HEK293 (cell line): ENCODE data around the gene DEDD2.
A peak's percentile ranks its signal among the peaks of the same experiment; 100 is the strongest.

Experiments
- HIC1 ChIP-seq: fragments of 450-650 bp; formaldehyde crosslinking; IDR thresholded peaks from 2 replicates; pipeline ENCODE4 v1.5.1; 2016; ENCODE audit warnings: missing biosample characterization, missing genetic modification characterization
- HOXA7 ChIP-seq: sonication (generic); formaldehyde crosslinking; IDR thresholded peaks from 2 replicates; pipeline ENCODE4 v1.8.1; 2022; ENCODE audit warnings: missing genetic modification reagents, borderline replicate concordance
- KLF7 ChIP-seq: fragments of 450-650 bp; formaldehyde crosslinking; IDR thresholded peaks from 2 replicates; pipeline ENCODE4 v1.5.1; 2016; ENCODE audit warnings: missing biosample characterization, missing genetic modification characterization, borderline replicate concordance
- SP2 ChIP-seq: fragments of 450-650 bp; formaldehyde crosslinking; IDR thresholded peaks from 2 replicates; pipeline ENCODE4 v1.5.1; 2016; ENCODE audit warnings: missing biosample characterization, missing genetic modification characterization
- ZBTB11 ChIP-seq: fragments of 450-650 bp; formaldehyde crosslinking; conservative IDR thresholded peaks from 2 replicates; pipeline ENCODE4 v1.5.1; 2016; ENCODE audit warnings: low read depth, missing biosample characterization, missing genetic modification characterization
- ZBTB6 ChIP-seq: fragments of 450-650 bp; formaldehyde crosslinking; IDR thresholded peaks from 2 replicates; pipeline ENCODE4 v1.5.1; 2017; ENCODE audit warnings: missing biosample characterization, missing genetic modification characterization
- ZIC2 ChIP-seq: fragments of 450-650 bp; formaldehyde crosslinking; IDR thresholded peaks from 2 replicates; pipeline ENCODE4 v1.5.1; 2016; ENCODE audit warnings: missing biosample characterization, missing genetic modification characterization
- ZNF133 ChIP-seq: fragments of 450-650 bp; formaldehyde crosslinking; IDR thresholded peaks from 2 replicates; pipeline ENCODE4 v1.5.1; 2016; ENCODE audit warnings: missing biosample characterization, missing genetic modification characterization
- ZNF157 ChIP-seq: fragments of 450-650 bp; formaldehyde crosslinking; IDR thresholded peaks from 2 replicates; pipeline ENCODE4 v1.5.1; 2016; ENCODE audit warnings: missing biosample characterization, missing genetic modification characterization
- ZNF221 ChIP-seq: fragments of 450-650 bp; formaldehyde crosslinking; IDR thresholded peaks from 2 replicates; pipeline ENCODE4 v1.5.1; 2017; ENCODE audit warnings: missing biosample characterization, missing genetic modification characterization, borderline replicate concordance
- ZNF449 ChIP-seq: fragments of 450-650 bp; formaldehyde crosslinking; IDR thresholded peaks from 2 replicates; pipeline ENCODE4 v1.5.1; 2017; ENCODE audit warnings: missing biosample characterization, mild to moderate bottlenecking, missing genetic modification characterization, moderate library complexity
- ZNF48 ChIP-seq: fragments of 450-650 bp; formaldehyde crosslinking; IDR thresholded peaks from 2 replicates; pipeline ENCODE4 v1.5.1; 2016; ENCODE audit warnings: missing biosample characterization, missing genetic modification characterization
- ZNF518A ChIP-seq: fragments of 450-650 bp; formaldehyde crosslinking; conservative IDR thresholded peaks from 2 replicates; pipeline ENCODE4 v1.5.1; 2016; ENCODE audit warnings: low read depth, missing biosample characterization, missing genetic modification characterization
- ZNF529 ChIP-seq: fragments of 450-650 bp; formaldehyde crosslinking; IDR thresholded peaks from 2 replicates; pipeline ENCODE4 v1.5.1; 2017; ENCODE audit warnings: missing genetic modification characterization, missing biosample characterization; ENCODE audit not compliant: insufficient replicate concordance
- ZNF549 ChIP-seq: fragments of 450-650 bp; IDR thresholded peaks from 2 replicates; pipeline ENCODE4 v1.5.1; 2018; ENCODE audit warnings: missing biosample characterization, missing genetic modification characterization, mild to moderate bottlenecking, inconsistent platforms, moderate library complexity
- ZNF629 ChIP-seq: fragments of 450-650 bp; formaldehyde crosslinking; IDR thresholded peaks from 2 replicates; pipeline ENCODE4 v1.5.1; 2017; ENCODE audit warnings: missing biosample characterization, missing genetic modification characterization
- ZNF670 ChIP-seq: fragments of 450-650 bp; formaldehyde crosslinking; IDR thresholded peaks from 2 replicates; pipeline ENCODE4 v1.5.1; 2016; ENCODE audit warnings: missing biosample characterization, missing genetic modification characterization, low read depth
- ZNF692 ChIP-seq: fragments of 450-650 bp; formaldehyde crosslinking; IDR thresholded peaks from 2 replicates; pipeline ENCODE4 v1.5.1; 2016; ENCODE audit warnings: missing biosample characterization, missing genetic modification characterization
- ZNF701 ChIP-seq: fragments of 450-650 bp; formaldehyde crosslinking; IDR thresholded peaks from 2 replicates; pipeline ENCODE4 v1.5.1; 2016; ENCODE audit warnings: missing biosample characterization, missing genetic modification characterization
- ZNF76 ChIP-seq: fragments of 450-650 bp; formaldehyde crosslinking; IDR thresholded peaks from 2 replicates; pipeline ENCODE4; 2016; ENCODE audit warnings: low read depth, missing biosample characterization, missing genetic modification characterization, borderline replicate concordance
- ZNF768 ChIP-seq: fragments of 450-650 bp; formaldehyde crosslinking; IDR thresholded peaks from 2 replicates; pipeline ENCODE4 v1.5.1; 2018; ENCODE audit warnings: missing biosample characterization, mild to moderate bottlenecking, missing genetic modification characterization
- ZNF837 ChIP-seq: fragments of 450-650 bp; formaldehyde crosslinking; IDR thresholded peaks from 2 replicates; pipeline ENCODE4 v1.5.1; 2016; ENCODE audit warnings: missing biosample characterization, missing genetic modification characterization
- ZSCAN23 ChIP-seq: fragments of 450-650 bp; formaldehyde crosslinking; IDR thresholded peaks from 2 replicates; pipeline ENCODE4 v1.5.1; 2016; ENCODE audit warnings: missing biosample characterization, missing genetic modification characterization

Gene DEDD2

GRCh38 chr19:42216653-42217519 is 591 bp downstream of the DEDD2 start (continued):
- TF ChIP-seq ZNF518A (tag by site-specific recombination) (no peak), ZBTB11 (tag by site-specific recombination) (peak; percentile 37; the same call in 1 of the 2 replicates), ZNF701 (no peak), ZNF529 (tag by site-specific recombination) (no peak), ZSCAN23 (tag by site-specific recombination) (no peak), ZNF157 (tag by site-specific recombination) (no peak), HIC1 (tag by site-specific recombination) (0 out of 2 replicates have a peak, but pooled peaks have one; percentile 18), ZNF837 (tag by site-specific recombination) (no peak), ZNF768 (tag by site-specific recombination) (no peak), ZBTB6 (tag by site-specific recombination) (peak; percentile 83), ZNF133 (tag by site-specific recombination) (no peak), ZNF629 (tag by site-specific recombination) (no peak), ZIC2 (peak; percentile 63), ZNF76 (tag by site-specific recombination) (0 out of 2 replicates have a peak, but pooled peaks have one; percentile 37), ZNF692 (tag by site-specific recombination) (peak; percentile 96), KLF7 (tag by site-specific recombination) (0 out of 2 replicates have a peak, but pooled peaks have one; percentile 48), ZNF221 (no peak), ZNF48 (tag by site-specific recombination) (no peak), ZNF449 (tag by site-specific recombination) (no peak; the same call in 1 of the 2 replicates), HOXA7 (no peak), SP2 (peak; percentile 65), ZNF670 (tag by site-specific recombination) (no peak), ZNF549 (no peak)
